Measurements from ENCODE around the gene CLEC16A. TPM values are rescaled to one million over a fixed set of nuclear protein-coding genes. Genes with fewer than 3 reads are reported as not detected.

CLEC16A gene
- total and polyA plus RNA-seq, 2 experiments from 2014 or later = 9.9 to 24.1 TPM

GRCh38 chr16:11118479-11118878 lies 174.1 kb downstream of the CLEC16A start:
- Histone ChIP-seq H3F3A (replicated peaks; ENCODE audit: low read depth) (no peaks in the 10 kb centered on the region), H3K4me1 (ENCODE audit: insufficient read depth) (peaks cover 5% of the 10 kb centered on the region; the same call in 1 of the 2 replicates), H3K9me2 (ENCODE audit: insufficient read depth) (no peaks in the 10 kb centered on the region), H3K4me2 (no peak overlapping the region), H3K36me3 (ENCODE audit: insufficient read depth) (no peaks in the 10 kb centered on the region), H4K20me1 (replicated peaks; ENCODE audit: insufficient read depth) (no peaks in the 10 kb centered on the region), H3K79me2 (replicated peaks; ENCODE audit: insufficient read depth) (no peaks in the 10 kb centered on the region), H2AFZ (no peak overlapping the region), H3K27ac (ENCODE audit: low read depth) (no peak overlapping the region), H3K27me3 (ENCODE audit: insufficient read depth) (no peaks in the 10 kb centered on the region), H3K4me3 (no peak overlapping the region)
- H3K4me3 Mint-ChIP-seq = no peak overlapping the region
- ATAC-seq (no peak), DNase-seq (ENCODE audit: low spot score) (no peak)
- H3K27ac Mint-ChIP-seq = no peak overlapping the region
- H3K9me3 Mint-ChIP-seq = no peaks in the 10 kb centered on the region
- peaks cover 13% of the 10 kb centered on the region for H3K4me1 Mint-ChIP-seq
- no peak for TF ChIP-seq ZNF462 (CRISPR knock-in tag; IDR thresholded peaks at IDR 0.05)
- no peak for TF ChIP-seq REST (IDR thresholded peaks at IDR 0.05; ENCODE audit: unreplicated experiment)
- no peak for TF ChIP-seq NANOG (IDR thresholded peaks at IDR 0.05; ENCODE audit: borderline replicate concordance)
- no peak for TF ChIP-seq CREB1 (CRISPR knock-in tag; IDR thresholded peaks at IDR 0.05; ENCODE audit: low read depth)
- no peak for TF ChIP-seq JUNB (IDR thresholded peaks at IDR 0.05; ENCODE audit: unreplicated experiment)
- no peak for TF ChIP-seq STAT1 (IDR thresholded peaks at IDR 0.05; ENCODE audit: unreplicated experiment)
- no peak for TF ChIP-seq EZH2phosphoT487 (IDR thresholded peaks at IDR 0.05; ENCODE audit: unreplicated experiment)
- TF ChIP-seq CTCF (conservative IDR thresholded peaks at IDR 0.05; ENCODE audit: low read depth in 2 of 2) = no peak
- TF ChIP-seq ETS1 (IDR thresholded peaks at IDR 0.05) = no peak
- no peak for TF ChIP-seq EZH2 (IDR thresholded peaks at IDR 0.05; ENCODE audit: low read depth, unreplicated experiment)
- no peak for TF ChIP-seq POLR2AphosphoS5 (IDR thresholded peaks at IDR 0.05; ENCODE audit: low read depth)
- no peak for TF ChIP-seq ZNF114 (CRISPR knock-in tag; IDR thresholded peaks at IDR 0.05)
- no peak for TF ChIP-seq ZNF331 (CRISPR knock-in tag; IDR thresholded peaks at IDR 0.05; ENCODE audit: low read depth)
- H3K36me3 Mint-ChIP-seq (ENCODE audit: low read depth) = no peaks in the 10 kb centered on the region
- H3K27me3 Mint-ChIP-seq (ENCODE audit: insufficient read depth, low read depth, poor library complexity) = peaks cover 9% of the 10 kb centered on the region

Data from GM23338 (cell line).